Measurements from ENCODE around the gene DNAH2. TPM values are rescaled to one million over a fixed set of nuclear protein-coding genes. Genes with fewer than 3 reads are reported as not detected.

The DNAH2 gene
- total RNA-seq, 1 experiment from 2014 or later, result 2.0 TPM

GRCh38 chr17:7729816-7730215 is 12.3 kb downstream of the DNAH2 start:
- H3K4me3 ChIP-seq (replicated peaks in 1 of 2; ENCODE audit: low read depth in 1 of 2, low read length in 2 of 2), result no peak overlapping the region

More at GRCh38 chr17:7729816-7730215, 12.3 kb downstream of the DNAH2 start:
- Histone ChIP-seq H3K9me3 (ENCODE audit: control insufficient read depth in 1 of 2, insufficient read depth in 1 of 2, low read depth in 1 of 2, low read length in 2 of 2) (no peaks in the 10 kb centered on the region), H2AFZ (ENCODE audit: low read depth, low read length, poor library complexity, severe bottlenecking) (no peak overlapping the region), H3K79me2 (ENCODE audit: insufficient read depth, low read length) (no peaks in the 10 kb centered on the region), H3K4me1 (ENCODE audit: control insufficient read depth in 1 of 2, insufficient read depth in 2 of 2, low read length in 2 of 2) (peaks cover 0 to 5% of the 10 kb centered on the region in 2 experiments; a peak in 1 of 4 replicates), H3K9ac (ENCODE audit: low read length) (no peak overlapping the region), H3K27me3 (ENCODE audit: insufficient read depth, low read length) (no peaks in the 10 kb centered on the region), H3K9me2 (ENCODE audit: insufficient read depth) (no peaks in the 10 kb centered on the region), H3K27ac (ENCODE audit: low read depth, low read length) (no peak overlapping the region), H3K36me3 (ENCODE audit: control insufficient read depth in 1 of 2, insufficient read depth in 2 of 2, low read length in 2 of 2) (no peaks in the 10 kb centered on the region), H4K20me1 (ENCODE audit: insufficient read depth) (no peaks in the 10 kb centered on the region), H3K4me2 (ENCODE audit: low read length) (no peak overlapping the region)
- ChIA-PET RAD21 (ENCODE audit: low non-redundant PET in 1 of 2, low total read pairs in 2 of 2, uncharacterized antibody in 2 of 2, unreplicated experiment in 2 of 2) (no interaction called here), POLR2A (no interaction called here), CTCF (interaction anchor here (0.6 to 1.8 kb wide), 2 partner anchors 14 to 183 kb away, joined by 4 to 7 read pairs; no protein-coding TSS in a partner anchor)
- no TSS peak for BruUV-seq (replicated peaks)
- ATAC-seq (no peak), DNase-seq (ENCODE audit: low read depth, low spot score) (no peak)
- TF ChIP-seq MAX (IDR thresholded peaks at IDR 0.05) (no peak), YY1 (IDR thresholded peaks at IDR 0.05; ENCODE audit: extremely low read depth, insufficient replicate concordance, low read depth, low read length) (no peak), FOSL1 (IDR thresholded peaks at IDR 0.05; ENCODE audit: low read depth) (no peak), SIN3A (IDR thresholded peaks at IDR 0.05; ENCODE audit: low read depth) (no peak), EZH2phosphoT487 (IDR thresholded peaks at IDR 0.05; ENCODE audit: borderline replicate concordance) (no peak), CTCF (IDR thresholded peaks at IDR 0.05 in 2 of 3, conservative IDR thresholded peaks at IDR 0.05 in 1 of 3; ENCODE audit: borderline replicate concordance in 1 of 3, insufficient read depth in 1 of 3, low read depth in 2 of 3, low read length in 2 of 3) (no peak), SP1 (IDR thresholded peaks at IDR 0.05; ENCODE audit: low read depth) (no peak), ATF3 (IDR thresholded peaks at IDR 0.05) (no peak), RAD21 (IDR thresholded peaks at IDR 0.05; ENCODE audit: low read depth) (no peak), TCF7L2 (IDR thresholded peaks at IDR 0.05; ENCODE audit: borderline replicate concordance, extremely low read depth, insufficient read depth, insufficient read length) (no peak), CEBPB (IDR thresholded peaks at IDR 0.05; ENCODE audit: low read depth) (no peak), ZFX (IDR thresholded peaks at IDR 0.05) (no peak), POLR2A (IDR thresholded peaks at IDR 0.05; ENCODE audit: borderline replicate concordance, extremely low read depth, insufficient read depth, insufficient read length) (no peak), ZNF274 (IDR thresholded peaks at IDR 0.05; ENCODE audit: low read depth, low read length) (no peak), ZBTB33 (IDR thresholded peaks at IDR 0.05; ENCODE audit: extremely low read depth, insufficient replicate concordance, low read length) (no peak), REST (IDR thresholded peaks at IDR 0.05; ENCODE audit: low read depth) (no peak)
- intact Hi-C loops (cut with micrococcal nuclease), result no loop called here
